K562 (cell line): Measurements from ENCODE around the gene PACSIN2. TPM values are rescaled to one million over a fixed set of nuclear protein-coding genes. Genes with fewer than 3 reads are reported as not detected.

Source experiments
- ATAC-seq: fragments of 200-7000 bp; cut with Tn5 transposase; 3 replicates; pipeline ENCODE4 v1.9.1; 2020; ENCODE audit warnings: moderate library complexity
- BruUV-seq: library from RNA; stranded (reverse); fragments of 400-500 nt; replicated peaks from 2 replicates; lab custom pipeline; 2021; lab: Mats Ljungman, UMichigan
- CTCF ChIA-PET: fragments of 300-600 bp; formaldehyde crosslinking; extraction: SDS; loops from one replicate; lab custom pipeline; 2021; ENCODE audit warnings: low intra/inter-chr PET ratio; lab: Yijun Ruan, JAX
- POLR2A ChIA-PET: fragments of 300-600, 350-650 bp; sonication (Branson Sonifier 250); formaldehyde crosslinking; extraction: SDS; loops from one replicate; lab custom pipeline; 2021; ENCODE audit warnings: antibody characterized with exemption, inconsistent platforms; lab: Yijun Ruan, JAX
- DNase-seq, 4 experiments: peaks; one replicate each; pipeline versions ENCODE4 v3.0.0 to v3.0.0-alpha.2; 2011 to 2018; ENCODE audit warnings: low spot score in 3 of 4, mixed read lengths in 3 of 4; ENCODE audit errors: extremely low read depth in 1 of 4
- FAIRE-seq: peaks from 2 replicates; lab custom pipeline; 2011; peaks lifted over from hg19 to GRCh38; lab: Jason Lieb, UNC
- H2AFZ ChIP-seq: 2 replicates; pipeline ENCODE4 v1.6.0; 2011; ENCODE audit warnings: low read depth, low read length, control low read depth, inconsistent platforms
- H3K27ac ChIP-seq: fragments of 200-600 bp; 3 replicates; pipeline ENCODE4 v1.8.0; 2011; ENCODE audit warnings: low read depth, mild to moderate bottlenecking, control low read depth, inconsistent platforms, low read length, moderate library complexity, mixed read lengths; ENCODE audit errors: extremely low read depth
- H3K27me3 ChIP-seq, 2 experiments: fragments of 300-600 bp in 1 of 2; 2 replicates in 1 of 2; 3 replicates in 1 of 2; pipeline versions ENCODE4 v1.6.0 to v1.8.0; 2011; ENCODE audit warnings: inconsistent platforms in 2 of 2, low read length in 2 of 2, mild to moderate bottlenecking in 1 of 2, mixed read lengths in 1 of 2, moderate library complexity in 1 of 2; ENCODE audit not compliant: control insufficient read depth in 2 of 2, insufficient read depth in 2 of 2
- H3K36me3 ChIP-seq: fragments of 300-600 bp; 3 replicates; pipeline ENCODE4 v1.8.0; 2011; ENCODE audit warnings: mild to moderate bottlenecking, low read length, inconsistent platforms; ENCODE audit not compliant: control insufficient read depth, insufficient read depth
- H3K4me1 ChIP-seq, 2 experiments: fragments of 200-600 bp in 1 of 2; replicated peaks in 1 of 2; 2 replicates in 1 of 2; 3 replicates in 1 of 2; pipeline versions ENCODE4 v1.5.1 to v1.8.0; 2011; ENCODE audit warnings: inconsistent platforms in 2 of 2, low read length in 2 of 2, mild to moderate bottlenecking in 1 of 2, mixed read lengths in 1 of 2, moderate library complexity in 1 of 2; ENCODE audit not compliant: control insufficient read depth in 2 of 2, insufficient read depth in 2 of 2
- H3K4me2 ChIP-seq: 2 replicates; pipeline ENCODE4 v1.6.1; 2011; ENCODE audit warnings: low read length, control low read depth, inconsistent platforms, mixed read lengths; ENCODE audit not compliant: insufficient read depth
- H3K4me3 ChIP-seq: fragments of 200-600 bp; sonication (generic), shearing (Covaris generic); 2 replicates; pipeline ENCODE4 v1.5.1; 2016; ENCODE audit warnings: control low read depth, inconsistent platforms
- H3K79me2 ChIP-seq: fragments of 200-600 bp; 3 replicates; pipeline ENCODE4 v1.8.0; 2011; ENCODE audit warnings: low read length, inconsistent platforms; ENCODE audit not compliant: control insufficient read depth, insufficient read depth
- H3K9ac ChIP-seq, 2 experiments: 2 replicates each; pipeline versions ENCODE4 v1.6.0 to v1.6.1; 2011; ENCODE audit warnings: low read depth in 2 of 2, low read length in 2 of 2, control low read depth in 1 of 2, inconsistent platforms in 1 of 2, mild to moderate bottlenecking in 1 of 2, mixed read lengths in 1 of 2; ENCODE audit not compliant: insufficient read depth in 1 of 2
- H3K9me1 ChIP-seq: one replicate; pipeline ENCODE4 v1.6.0; 2011; ENCODE audit warnings: inconsistent platforms, mild to moderate bottlenecking, low read length, moderate library complexity; ENCODE audit not compliant: control insufficient read depth, insufficient read depth
- H3K9me3 ChIP-seq: replicated peaks from 2 replicates; pipeline ENCODE4 v1.5.1; 2011; ENCODE audit warnings: low read depth, low read length, inconsistent platforms; ENCODE audit not compliant: control insufficient read depth, insufficient read depth
- H4K20me1 ChIP-seq: replicated peaks from 2 replicates; pipeline ENCODE4 v1.6.1; 2011; ENCODE audit warnings: low read length, inconsistent platforms, mixed read lengths; ENCODE audit not compliant: control insufficient read depth, insufficient read depth
- MIER1 ChIP-seq: fragments of 450-650 bp; IDR thresholded peaks from 2 replicates; pipeline ENCODE4 v1.6.1; 2016; ENCODE audit warnings: antibody characterized with exemption, mild to moderate bottlenecking, low read depth
- NR3C1 ChIP-seq: sonication (generic); formaldehyde crosslinking; IDR thresholded peaks from 2 replicates; pipeline ENCODE4 v1.8.1; 2022; ENCODE audit warnings: missing genetic modification reagents
- ZNF143 ChIP-seq: sonication (generic); formaldehyde crosslinking; IDR thresholded peaks from 2 replicates; pipeline ENCODE4 v1.9.0; 2022; ENCODE audit warnings: mild to moderate bottlenecking, missing genetic modification reagents
- WGBS: fragments of 100-300 bp; shearing (Covaris generic); methylation state at CpG from one replicate; pipeline ENCODE4 v1.1.6; 2016; ENCODE audit warnings: low coverage, mixed read lengths; ENCODE audit not compliant: insufficient coverage; ENCODE audit errors: missing lambda C conversion rate; 5-methylcytosine and 5-hydroxymethylcytosine counted together
- in situ Hi-C: fragments of 300-500 bp; cut with MboI; formaldehyde crosslinking; loops from 4 replicates; pipeline ENCODE4 v1.15.0; 2018; ENCODE audit warnings: inconsistent platforms, mixed read lengths
- intact Hi-C: fragments of 100-400 bp; cut with micrococcal nuclease; formaldehyde crosslinking; loops from 2 replicates; pipeline ENCODE4 v1.14.2; 2022
- polyA plus RNA-seq, 8 experiments: library from polyadenylated mRNA; depleted of rRNA in 4 of 8; stranded (reverse) in 5 of 8; unstranded in 3 of 8; fragments of >200 nt; fragmentation: Nextera tagmentation in 2 of 8; fragmentation: Illumina TruSeq in 1 of 8; extraction: Ambion mirVana in 2 of 8; extraction: Trizol in 1 of 8; gene quantifications; 2 replicates each; pipeline versions ENCODE4 v1.2.1 to v1.2.3, GENCODE V29; 2011 to 2014; ENCODE audit warnings: inconsistent platforms in 1 of 8, missing spikeins in 1 of 8
- total RNA-seq, 7 experiments: library from RNA; depleted of rRNA in 6 of 7; stranded (reverse); fragments of >200 nt in 6 of 7; fragmentation: Illumina TruSeq in 2 of 7; extraction: Trizol in 2 of 7; gene quantifications; 2 replicates each; pipeline versions ENCODE4 v1.2.1 to v1.2.3, GENCODE V29; 2011 to 2021; ENCODE audit warnings: low replicate concordance in 1 of 7
- TF ChIP-seq, protein P1 (sequence below): IDR thresholded peaks from 2 replicates; pipeline ENCODE4 v1.6.1; 2011; ENCODE audit not compliant: insufficient read length; ENCODE audit errors: extremely low read depth

PACSIN2 gene
- total and polyA plus RNA-seq, 9 of the 15 experiments (the other 6 are each of a cell fraction or from before 2014, with no cell fraction given), result 0.45 to 45.1 (median 23.9) TPM

DNA sequence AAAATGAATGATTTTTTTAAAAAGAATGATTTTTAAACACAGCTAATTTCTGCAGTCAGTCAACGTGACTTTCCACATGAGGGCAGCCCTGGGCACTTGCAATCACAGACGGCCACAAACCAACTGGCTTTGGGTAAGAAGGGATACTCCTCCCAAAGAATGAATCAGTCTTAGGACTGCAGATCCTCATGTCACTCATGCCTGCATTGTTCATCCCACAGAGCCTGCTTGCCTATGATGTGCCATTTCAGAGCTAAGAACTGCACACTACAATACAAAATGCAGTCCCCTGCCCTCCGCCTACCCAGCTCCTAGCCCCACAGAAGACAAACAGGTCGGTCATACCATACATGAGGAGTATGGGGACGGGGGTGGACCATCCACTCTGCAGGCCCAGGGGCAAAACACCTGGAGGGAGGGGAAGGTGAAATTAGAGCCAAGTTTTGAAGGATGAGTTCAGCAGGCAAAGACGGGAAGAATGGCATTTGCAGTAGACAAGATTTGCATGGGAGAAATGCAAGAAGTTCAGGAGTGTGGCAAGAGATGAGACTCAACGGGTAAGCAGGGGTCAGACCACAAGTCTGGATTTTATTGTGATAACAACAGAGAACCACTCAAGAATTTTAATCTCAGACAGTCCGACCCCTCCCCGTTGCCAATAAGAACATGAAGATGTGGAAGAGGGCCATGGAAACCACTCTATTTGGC lies 24.7 kb downstream of the PACSIN2 start:
- Histone ChIP-seq H3K27me3 (no peaks in the 10 kb centered on the region), H3K4me2 (no peak overlapping the region), H3K36me3 (no peaks in the 10 kb centered on the region), H3K9ac (no peak overlapping the region), H3K9me1 (no peaks in the 10 kb centered on the region), H3K79me2 (peaks cover 35% of the 10 kb centered on the region), H3K4me1 (peaks cover 5 to 16% of the 10 kb centered on the region in 2 experiments; a peak in 3 of 5 replicates), H3K4me3 (no peak overlapping the region), H2AFZ (no peak overlapping the region), H3K9me3 (no peaks in the 10 kb centered on the region), H4K20me1 (peaks cover 23% of the 10 kb centered on the region), H3K27ac (no peak overlapping the region)
- POLR2A ChIA-PET, result interaction anchor here (0.6 to 1.8 kb wide), 5 partner anchors 12 to 30 kb away, joined by 3 to 5 read pairs (median 4); no protein-coding TSS in a partner anchor
- in situ Hi-C loops (no loop called here), intact Hi-C loops (no loop called here)
- WGBS, result 40% methylated on average over 5 of the region's 9 CpGs
- CTCF ChIA-PET, result no interaction called here
- ATAC-seq (no peak), FAIRE-seq (no peak), DNase-seq (no peak)
- TF ChIP-seq ZNF143 (CRISPR knock-in tag) (no peak), MIER1 (no peak), NR3C1 (CRISPR knock-in tag) (no peak)
- TF ChIP-seq, protein P1, sequence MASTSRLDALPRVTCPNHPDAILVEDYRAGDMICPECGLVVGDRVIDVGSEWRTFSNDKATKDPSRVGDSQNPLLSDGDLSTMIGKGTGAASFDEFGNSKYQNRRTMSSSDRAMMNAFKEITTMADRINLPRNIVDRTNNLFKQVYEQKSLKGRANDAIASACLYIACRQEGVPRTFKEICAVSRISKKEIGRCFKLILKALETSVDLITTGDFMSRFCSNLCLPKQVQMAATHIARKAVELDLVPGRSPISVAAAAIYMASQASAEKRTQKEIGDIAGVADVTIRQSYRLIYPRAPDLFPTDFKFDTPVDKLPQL, result no peak
- BruUV-seq, result no TSS peak
